Mammary epithelial cell (primary cell): Measurements from ENCODE around the gene ZNF431.

Experiments used
- CTCF ChIP-seq, 2 donors: IDR thresholded peaks in 1 of 2; conservative IDR thresholded peaks in 1 of 2; 2 replicates each; pipeline ENCODE4 v1.5.1; 2011 to 2012; ENCODE audit warnings: inconsistent platforms in 2 of 2, low read length in 2 of 2, mild to moderate bottlenecking in 2 of 2, control low read depth in 1 of 2, low read depth in 1 of 2; ENCODE audit not compliant: insufficient read depth in 1 of 2; ENCODE audit errors: extremely low read depth in 1 of 2
- EZH2 ChIP-seq: IDR thresholded peaks from 2 replicates; pipeline ENCODE4 v1.6.1; 2012; ENCODE audit warnings: low read length, inconsistent platforms, borderline replicate concordance

GRCh38 chr19:21202865-21203494, 61.1 kb downstream of the ZNF431 start:
- TF ChIP-seq CTCF (conservative IDR thresholded peaks at IDR 0.05 in 1 of 2, IDR thresholded peaks at IDR 0.05 in 1 of 2; ENCODE audit: extremely low read depth in 1 of 2, insufficient read depth in 1 of 2, low read depth in 1 of 2, low read length in 2 of 2) (peak; percentile 50 to 87), EZH2 (no peak)
